Nephron progenitor cell (in vitro differentiated cells): ENCODE measurements around the gene ETV3.
A peak's percentile ranks its signal among the peaks of the same experiment; 100 is the strongest.

ENCODE experiments used
- DNase-seq: peaks from one replicate; pipeline ENCODE4 v3.0.0; 2021
- H3K27ac Mint-ChIP-seq: 2 replicates; pipeline ENCODE4 v1.8.0; 2021; ENCODE audit warnings: mild to moderate bottlenecking, moderate library complexity, mixed read lengths
- H3K27me3 Mint-ChIP-seq: 2 replicates; pipeline ENCODE4 v1.8.0; 2021; ENCODE audit warnings: mild to moderate bottlenecking, low read depth, mixed read lengths; ENCODE audit not compliant: poor library complexity
- H3K36me3 Mint-ChIP-seq: 2 replicates; pipeline ENCODE4 v1.8.0; 2021; ENCODE audit warnings: low read depth, mixed read lengths
- H3K4me1 Mint-ChIP-seq: 2 replicates; pipeline ENCODE4 v1.8.0; 2021; ENCODE audit warnings: mixed read lengths
- H3K4me3 Mint-ChIP-seq: 2 replicates; pipeline ENCODE4 v1.8.0; 2021; ENCODE audit warnings: mild to moderate bottlenecking, moderate library complexity, mixed read lengths
- H3K9me3 Mint-ChIP-seq: 2 replicates; pipeline ENCODE4 v1.8.0; 2021; ENCODE audit warnings: mild to moderate bottlenecking, moderate library complexity, mixed read lengths
- CTCF ChIP-seq: fragments of 200-600 bp; sonication (generic); IDR thresholded peaks from 2 replicates; pipeline ENCODE4 v1.5.0; 2021; ENCODE audit warnings: antibody characterized with exemption

Gene ETV3

GRCh38 chr1:157090771-157091170 is 47.4 kb downstream of the ETV3 start:
- Mint-ChIP-seq H3K9me3 (no peaks in the 10 kb centered on the region), H3K36me3 (no peaks in the 10 kb centered on the region), H3K27ac (no peak overlapping the region), H3K27me3 (peaks cover 12% of the 10 kb centered on the region), H3K4me1 (peaks cover 7% of the 10 kb centered on the region), H3K4me3 (no peak overlapping the region)
- no peak for DNase-seq
- no peak for TF ChIP-seq CTCF

- DNase-seq = peak; percentile 95
- peaks cover 12% of the 10 kb centered on the region for H3K27me3 Mint-ChIP-seq
- H3K36me3 Mint-ChIP-seq = no peaks in the 10 kb centered on the region
- no peak overlapping the region for H3K4me3 Mint-ChIP-seq
- no peak overlapping the region for H3K27ac Mint-ChIP-seq
- TF ChIP-seq CTCF = peak; percentile 94
- no peaks in the 10 kb centered on the region for H3K9me3 Mint-ChIP-seq
- H3K4me1 Mint-ChIP-seq = peaks cover 7% of the 10 kb centered on the region
Measured at GRCh38 chr1:157090196-157090647, 48.0 kb downstream of the ETV3 start.

- H3K4me3 Mint-ChIP-seq = no peak overlapping the region
- H3K4me1 Mint-ChIP-seq = peaks cover 7% of the 10 kb centered on the region
- no peaks in the 10 kb centered on the region for H3K9me3 Mint-ChIP-seq
- TF ChIP-seq CTCF = no peak
- DNase-seq = no peak
- H3K27me3 Mint-ChIP-seq = peaks cover 12% of the 10 kb centered on the region
- H3K27ac Mint-ChIP-seq = no peak overlapping the region
- H3K36me3 Mint-ChIP-seq = no peaks in the 10 kb centered on the region
Measured at GRCh38 chr1:157089789-157090188, 48.4 kb downstream of the ETV3 start.

GRCh38 chr1:157088607-157089006 is 49.6 kb downstream of the ETV3 start:
- TF ChIP-seq CTCF = no peak
- H3K4me3 Mint-ChIP-seq = no peak overlapping the region
- peaks cover 10% of the 10 kb centered on the region for H3K27me3 Mint-ChIP-seq
- no peaks in the 10 kb centered on the region for H3K9me3 Mint-ChIP-seq
- DNase-seq = no peak
- H3K4me1 Mint-ChIP-seq = peaks cover 7% of the 10 kb centered on the region
- no peak overlapping the region for H3K27ac Mint-ChIP-seq
- no peaks in the 10 kb centered on the region for H3K36me3 Mint-ChIP-seq

GRCh38 chr1:157087030-157087429 is 51.2 kb downstream of the ETV3 start:
- Mint-ChIP-seq H3K36me3 (no peaks in the 10 kb centered on the region), H3K27ac (no peak overlapping the region), H3K9me3 (no peaks in the 10 kb centered on the region), H3K27me3 (peaks cover 10% of the 10 kb centered on the region), H3K4me3 (no peak overlapping the region), H3K4me1 (peaks cover 7% of the 10 kb centered on the region)
- DNase-seq = no peak
- no peak for TF ChIP-seq CTCF

GRCh38 chr1:157086299-157086698 is 51.9 kb downstream of the ETV3 start:
- no peaks in the 10 kb centered on the region for H3K36me3 Mint-ChIP-seq
- no peak for DNase-seq
- H3K4me1 Mint-ChIP-seq = peaks cover 7% of the 10 kb centered on the region
- peaks cover 10% of the 10 kb centered on the region for H3K27me3 Mint-ChIP-seq
- H3K9me3 Mint-ChIP-seq = no peaks in the 10 kb centered on the region
- no peak overlapping the region for H3K4me3 Mint-ChIP-seq
- H3K27ac Mint-ChIP-seq = no peak overlapping the region
- TF ChIP-seq CTCF = no peak
